ENCODE data around the gene NHSL1.
A peak's percentile ranks its signal among the peaks of the same experiment; 100 is the strongest.

NHSL1 gene

DNA sequence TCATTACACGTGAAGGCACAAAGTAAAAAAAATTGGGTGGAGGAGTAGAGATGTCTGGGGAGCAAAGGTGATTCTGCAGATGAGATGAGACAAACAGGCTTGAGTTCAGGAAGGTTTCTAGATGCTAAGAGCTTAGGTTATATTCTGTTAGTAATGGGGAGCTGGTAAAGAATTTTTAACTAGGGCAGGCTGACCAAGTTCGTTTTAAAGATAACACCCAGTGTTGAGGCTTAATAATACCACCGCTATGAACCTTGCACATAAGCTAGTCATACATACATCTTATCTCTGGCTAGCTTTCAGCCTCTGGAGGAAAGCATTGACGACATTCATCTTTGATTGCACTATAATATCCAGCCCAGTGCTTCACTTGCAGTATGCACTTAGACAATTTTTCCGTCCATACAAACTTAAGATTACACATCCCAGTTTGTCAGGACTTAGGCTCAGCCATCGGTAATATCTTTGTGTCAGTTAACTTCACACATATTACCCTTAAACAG is 12.1 kb downstream of the NHSL1 start:
- H3K4me3 ChIP-seq (ENCODE audit: low read length), result no peak overlapping the region
- TF ChIP-seq, protein P1, sequence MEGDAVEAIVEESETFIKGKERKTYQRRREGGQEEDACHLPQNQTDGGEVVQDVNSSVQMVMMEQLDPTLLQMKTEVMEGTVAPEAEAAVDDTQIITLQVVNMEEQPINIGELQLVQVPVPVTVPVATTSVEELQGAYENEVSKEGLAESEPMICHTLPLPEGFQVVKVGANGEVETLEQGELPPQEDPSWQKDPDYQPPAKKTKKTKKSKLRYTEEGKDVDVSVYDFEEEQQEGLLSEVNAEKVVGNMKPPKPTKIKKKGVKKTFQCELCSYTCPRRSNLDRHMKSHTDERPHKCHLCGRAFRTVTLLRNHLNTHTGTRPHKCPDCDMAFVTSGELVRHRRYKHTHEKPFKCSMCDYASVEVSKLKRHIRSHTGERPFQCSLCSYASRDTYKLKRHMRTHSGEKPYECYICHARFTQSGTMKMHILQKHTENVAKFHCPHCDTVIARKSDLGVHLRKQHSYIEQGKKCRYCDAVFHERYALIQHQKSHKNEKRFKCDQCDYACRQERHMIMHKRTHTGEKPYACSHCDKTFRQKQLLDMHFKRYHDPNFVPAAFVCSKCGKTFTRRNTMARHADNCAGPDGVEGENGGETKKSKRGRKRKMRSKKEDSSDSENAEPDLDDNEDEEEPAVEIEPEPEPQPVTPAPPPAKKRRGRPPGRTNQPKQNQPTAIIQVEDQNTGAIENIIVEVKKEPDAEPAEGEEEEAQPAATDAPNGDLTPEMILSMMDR (conservative IDR thresholded peaks at IDR 0.05; ENCODE audit: low read length), result no peak
- no peak for DNase-seq (ENCODE audit: low read depth)

- no peak overlapping the region for H3K4me3 ChIP-seq (ENCODE audit: low read length)
- DNase-seq (ENCODE audit: low read depth), result no peak
- TF ChIP-seq, protein P1 (conservative IDR thresholded peaks at IDR 0.05; ENCODE audit: low read length), result no peak
These were observed 12.8 kb downstream of the NHSL1 start for GRCh38 chr6:138486249-138487101.

DNA sequence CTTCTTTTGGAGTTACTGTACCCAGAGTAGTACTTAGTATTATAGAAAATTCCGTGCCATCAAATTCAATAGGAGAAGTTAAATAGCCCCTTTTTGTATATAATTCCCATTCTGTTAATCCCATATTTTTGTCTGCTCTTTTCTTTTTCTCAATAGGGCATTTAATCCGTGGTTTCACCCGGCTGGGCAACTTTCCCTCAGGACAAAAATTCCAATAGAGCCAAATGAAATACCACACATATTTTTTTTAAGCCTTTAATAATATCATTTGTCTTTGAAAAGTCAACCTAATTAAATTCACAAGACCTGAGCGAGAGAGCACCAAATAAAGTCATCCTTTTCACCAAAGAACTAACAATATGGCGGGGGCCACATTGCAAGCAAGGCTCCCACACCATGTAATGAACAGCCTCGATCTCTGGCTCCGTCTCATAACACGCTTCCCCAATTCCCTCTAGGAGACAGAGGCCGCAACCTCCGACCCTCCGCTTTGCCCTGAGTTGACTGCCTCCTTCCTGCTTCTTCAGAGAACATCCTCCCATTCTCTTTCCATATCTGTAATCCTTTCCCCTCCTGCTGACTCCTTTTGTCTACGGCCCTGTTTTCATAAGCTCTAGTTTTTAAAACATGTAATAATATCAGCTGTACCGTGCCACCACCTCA is 13.6 kb downstream of the NHSL1 start:
- DNase-seq (ENCODE audit: low read depth), result peak; percentile 8
- TF ChIP-seq, protein P1 (conservative IDR thresholded peaks at IDR 0.05; ENCODE audit: low read length), result no peak
- H3K4me3 ChIP-seq (ENCODE audit: low read length), result no peak overlapping the region

GRCh38 chr6:138485005-138485545 is 14.2 kb downstream of the NHSL1 start:
- TF ChIP-seq, protein P1 (conservative IDR thresholded peaks at IDR 0.05; ENCODE audit: low read length), result no peak
- peak; percentile 9 for DNase-seq (ENCODE audit: low read depth)
- peak overlapping the region; percentile 26 for H3K4me3 ChIP-seq (ENCODE audit: low read length)

DNA sequence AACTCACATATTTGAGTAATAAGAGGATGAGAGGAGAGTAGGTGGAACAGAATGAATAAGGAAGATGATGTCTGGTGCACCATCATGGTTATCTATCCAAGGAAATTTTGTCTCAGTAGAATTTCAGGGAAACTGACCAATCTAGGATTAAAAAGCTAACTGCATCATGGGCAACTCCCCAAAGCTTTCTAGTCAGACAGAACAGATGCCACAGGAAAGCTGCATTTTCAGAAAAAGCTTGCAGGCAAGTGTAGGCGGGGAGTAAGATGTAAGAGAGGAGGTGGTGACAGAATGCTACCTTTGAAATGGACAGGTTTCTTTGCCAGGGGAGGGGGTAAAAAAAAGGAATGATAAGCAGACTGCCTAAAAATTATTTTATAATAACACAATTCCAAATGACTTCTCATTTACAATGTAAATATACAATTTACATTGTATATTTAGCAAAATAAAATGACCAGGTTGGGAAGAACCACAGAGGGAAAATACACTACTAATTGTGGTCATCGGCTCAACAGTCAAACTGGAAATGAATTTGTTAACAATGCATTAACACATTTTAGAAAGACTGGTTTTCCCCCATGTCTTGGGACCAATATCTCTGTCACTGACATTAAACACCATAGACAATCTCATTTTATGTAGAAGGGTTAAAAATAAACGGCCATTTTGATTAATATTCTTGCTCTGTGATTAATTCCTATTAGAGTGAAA is 15.1 kb downstream of the NHSL1 start:
- H3K4me3 ChIP-seq (ENCODE audit: low read length), result no peak overlapping the region
- DNase-seq (ENCODE audit: low read depth), result no peak

DNA sequence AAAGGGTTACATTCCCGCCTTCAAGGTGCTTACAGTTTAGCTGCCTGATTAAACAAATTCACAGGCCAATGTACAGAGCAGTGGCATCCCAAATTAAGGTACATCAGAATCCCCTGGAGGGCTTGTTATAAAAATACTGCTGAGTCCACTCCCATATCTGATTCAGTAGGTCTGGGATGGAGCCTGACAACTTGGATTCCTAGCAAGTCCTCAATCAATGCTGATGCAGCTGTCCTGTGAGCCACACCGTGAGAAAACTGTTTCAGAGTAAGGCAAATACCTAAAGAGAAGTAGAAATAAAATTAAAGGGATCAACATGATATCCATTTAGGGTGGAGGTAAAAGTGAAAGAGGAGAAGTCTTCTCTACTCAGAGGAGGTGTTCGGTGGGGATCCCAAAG is 16.5 kb downstream of the NHSL1 start:
- H3K4me3 ChIP-seq (ENCODE audit: low read length), result no peak overlapping the region
- TF ChIP-seq, protein P1 (conservative IDR thresholded peaks at IDR 0.05; ENCODE audit: low read length), result no peak
- no peak for DNase-seq (ENCODE audit: low read depth)

More for the DNA sequence above, 15.1 kb downstream of the NHSL1 start:
- TF ChIP-seq, protein P1 (conservative IDR thresholded peaks at IDR 0.05; ENCODE audit: low read length), result no peak

All from AG10803 (cell line).